ENCODE results near the gene STIMATE. TPM values are rescaled to one million over a fixed set of nuclear protein-coding genes. Genes with fewer than 3 reads are reported as not detected.

STIMATE gene
- total RNA-seq (2014; rRNA removed; shearing (Covaris generic)) = 5.1 and 8.4 TPM in 2 replicates

- peak; percentile 65 for DNase-seq (ENCODE audit: low spot score)
Measured at GRCh38 chr3:52897130-52898122, at the start of gene STIMATE. Gene STIMATE, minus strand, starts transcription at chr3:52897548. Its CDS starts 98 bp downstream, at chr3:52897450.

- DNase-seq (ENCODE audit: low spot score) = no peak
Measured at GRCh38 chr3:52939600-52939999, 42.3 kb upstream of the STIMATE start.

GRCh38 chr3:52934630-52935530, 37.5 kb upstream of the STIMATE start:
- peak; percentile 53 for DNase-seq (ENCODE audit: low spot score)

GRCh38 chr3:52931889-52932288, 34.5 kb upstream of the STIMATE start:
- peak; percentile 13 for DNase-seq (ENCODE audit: low spot score)

- DNase-seq (ENCODE audit: low spot score) = no peak
Measured at GRCh38 chr3:52931328-52931727, 34.0 kb upstream of the STIMATE start.

GRCh38 chr3:52930748-52931147, 33.4 kb upstream of the STIMATE start:
- DNase-seq (ENCODE audit: low spot score) = no peak

GRCh38 chr3:52926554-52926953, 29.2 kb upstream of the STIMATE start:
- DNase-seq (ENCODE audit: low spot score) = no peak

- DNase-seq (ENCODE audit: low spot score) = no peak
Measured at GRCh38 chr3:52925405-52926313, 28.3 kb upstream of the STIMATE start.

- DNase-seq (ENCODE audit: low spot score) = no peak
Measured at GRCh38 chr3:52923963-52924362, 26.6 kb upstream of the STIMATE start.

- no peak for DNase-seq (ENCODE audit: low spot score)
Measured at GRCh38 chr3:52920841-52921240, 23.5 kb upstream of the STIMATE start.

GRCh38 chr3:52917044-52917443, 19.7 kb upstream of the STIMATE start:
- no peak for DNase-seq (ENCODE audit: low spot score)

- DNase-seq (ENCODE audit: low spot score) = no peak
Measured at GRCh38 chr3:52915294-52915693, 17.9 kb upstream of the STIMATE start.

- DNase-seq (ENCODE audit: low spot score) = no peak
Measured at GRCh38 chr3:52912885-52913731, 15.8 kb upstream of the STIMATE start.

- no peak for DNase-seq (ENCODE audit: low spot score)
Measured at GRCh38 chr3:52910823-52911222, 13.5 kb upstream of the STIMATE start.

- no peak for DNase-seq (ENCODE audit: low spot score)
Measured at GRCh38 chr3:52907497-52907896, 10.1 kb upstream of the STIMATE start.

GRCh38 chr3:52904552-52904951, 7.2 kb upstream of the STIMATE start:
- no peak for DNase-seq (ENCODE audit: low spot score)

- no peak for DNase-seq (ENCODE audit: low spot score)
Measured at GRCh38 chr3:52904000-52904399, 6.7 kb upstream of the STIMATE start.

- DNase-seq (ENCODE audit: low spot score) = no peak
Measured at GRCh38 chr3:52896613-52897012, 735 bp downstream of the STIMATE start.

GRCh38 chr3:52896151-52896550, 1.2 kb downstream of the STIMATE start:
- DNase-seq (ENCODE audit: low spot score) = no peak

- DNase-seq (ENCODE audit: low spot score) = no peak
Measured at GRCh38 chr3:52895418-52895817, 1.9 kb downstream of the STIMATE start.

All from HT-29 (cell line).